PC-3 (cell line): ENCODE results near the gene SAP30. TPM values are rescaled to one million over a fixed set of nuclear protein-coding genes. Genes with fewer than 3 reads are reported as not detected.

ENCODE experiments used
- ATAC-seq: fragments of 200-7000 bp; cut with Tn5 transposase; 2 replicates; pipeline ENCODE4 v1.9.1; 2020; ENCODE audit warnings: mild to moderate bottlenecking, moderate library complexity
- BruUV-seq: library from RNA; stranded (reverse); fragments of 400-500 nt; replicated peaks from 2 replicates; lab custom pipeline; 2021; lab: Mats Ljungman, UMichigan
- CTCF ChIA-PET: fragments of 300-600 bp; sonication (Branson Sonifier 250); formaldehyde crosslinking; loops from one replicate; lab custom pipeline; 2022; ENCODE audit warnings: antibody characterized with exemption; lab: Charles Lee
- POLR2A ChIA-PET: fragments of 300-600 bp; sonication (Branson Sonifier 250); formaldehyde crosslinking; loops from one replicate; lab custom pipeline; 2022; ENCODE audit warnings: antibody characterized with exemption; ENCODE audit not compliant: unreplicated experiment; lab: Charles Lee
- DNase-seq: peaks from one replicate; pipeline ENCODE4 v3.0.0-alpha.2; 2015
- H2AFZ ChIP-seq: fragments of 300-600 bp; sonication (generic); 2 replicates; pipeline ENCODE4 v1.6.0; 2016; ENCODE audit warnings: antibody characterized with exemption, low read length
- H3F3A ChIP-seq: fragments of 300-600 bp; sonication (generic); one replicate; pipeline ENCODE4 v1.6.0; 2017; ENCODE audit warnings: antibody characterized with exemption, low read length, control low read depth, mild to moderate bottlenecking; ENCODE audit not compliant: unreplicated experiment
- H3K27ac ChIP-seq: fragments of 300-600 bp; sonication (generic); 2 replicates; pipeline ENCODE4 v1.5.1; 2016; ENCODE audit warnings: mild to moderate bottlenecking, low read length
- H3K27me3 ChIP-seq: fragments of 300-600 bp; sonication (generic); 2 replicates; pipeline ENCODE4 v1.6.1; 2016; ENCODE audit warnings: low read length, mixed read lengths
- H3K36me3 ChIP-seq: fragments of 300-600 bp; sonication (generic); 2 replicates; pipeline ENCODE4 v1.6.1; 2016; ENCODE audit warnings: low read depth, mixed run types, low read length, mixed read lengths
- H3K4me1 ChIP-seq: fragments of 300-600 bp; sonication (generic); 2 replicates; pipeline ENCODE4 v1.5.1; 2016; ENCODE audit warnings: low read length; ENCODE audit not compliant: insufficient read depth
- H3K4me2 ChIP-seq: fragments of 300-600 bp; sonication (generic); 2 replicates; pipeline ENCODE4 v1.6.0; 2016; ENCODE audit warnings: low read length
- H3K4me3 ChIP-seq: fragments of 300-600 bp; sonication (generic); 2 replicates; pipeline ENCODE4 v1.5.1; 2016; ENCODE audit warnings: mild to moderate bottlenecking, low read length, mixed read lengths
- H3K79me2 ChIP-seq: fragments of 300-600 bp; sonication (generic); 2 replicates; pipeline ENCODE4 v1.6.1; 2017; ENCODE audit warnings: low read length, mixed read lengths
- H3K9ac ChIP-seq: fragments of 300-600 bp; sonication (generic); 2 replicates; pipeline ENCODE4 v1.6.0; 2016; ENCODE audit warnings: mild to moderate bottlenecking, low read length
- H3K9me2 ChIP-seq: fragments of 300-600 bp; sonication (generic); replicated peaks from 2 replicates; pipeline ENCODE4 v1.6.1; 2016; ENCODE audit warnings: mixed run types, low read length, mixed read lengths
- H3K9me3 ChIP-seq: fragments of 300-600 bp; sonication (generic); 2 replicates; pipeline ENCODE4 v1.6.1; 2016; ENCODE audit warnings: low read length, mixed read lengths
- H4K20me1 ChIP-seq: fragments of 300-600 bp; sonication (generic); 2 replicates; pipeline ENCODE4 v1.6.1; 2016; ENCODE audit warnings: low read length, mixed read lengths
- CTCF ChIP-seq: fragments of 300-600 bp; sonication (generic); conservative IDR thresholded peaks from 2 replicates; pipeline ENCODE4 v1.5.1; 2017; ENCODE audit warnings: antibody characterized with exemption, low read depth, mild to moderate bottlenecking, low read length
- EZH2 ChIP-seq: fragments of 300-600 bp; sonication (generic); IDR thresholded peaks from one replicate; pipeline ENCODE4 v1.6.1; 2017; ENCODE audit warnings: antibody characterized with exemption, mild to moderate bottlenecking, low read length; ENCODE audit not compliant: unreplicated experiment
- EZH2phosphoT487 ChIP-seq: fragments of 300-600 bp; sonication (generic); IDR thresholded peaks from 2 replicates; pipeline ENCODE4 v1.6.1; 2018; ENCODE audit warnings: mild to moderate bottlenecking, antibody characterized with exemption, low read length, borderline replicate concordance
- intact Hi-C: fragments of 100-400 bp; cut with micrococcal nuclease; formaldehyde crosslinking; loops from 2 replicates; pipeline ENCODE4 v1.9.0; 2023
- total RNA-seq: library from RNA; depleted of rRNA; stranded (reverse); fragments of >200 nt; gene quantifications from 2 replicates; pipeline ENCODE4 v1.2.3, GENCODE V29; 2014

The SAP30 gene
- total RNA-seq, 1 experiment from 2014 or later: 38.8 TPM

GRCh38 chr4:173391701-173392100 lies 20.9 kb downstream of the SAP30 start:
- Histone ChIP-seq H3K9ac (no peak overlapping the region), H4K20me1 (no peaks in the 10 kb centered on the region), H3K9me3 (no peaks in the 10 kb centered on the region), H3K27me3 (no peaks in the 10 kb centered on the region), H3K9me2 (no peaks in the 10 kb centered on the region), H3K79me2 (no peaks in the 10 kb centered on the region), H3K4me3 (no peak overlapping the region), H3K4me1 (peaks cover under 1% of the 10 kb centered on the region; the same call in 1 of the 2 replicates), H3K4me2 (no peak overlapping the region), H3K27ac (no peak overlapping the region), H3K36me3 (no peaks in the 10 kb centered on the region), H2AFZ (no peak overlapping the region), H3F3A (no peaks in the 10 kb centered on the region)
- POLR2A ChIA-PET: no interaction called here
- intact Hi-C loops: no loop called here
- CTCF ChIA-PET: no interaction called here
- TF ChIP-seq EZH2phosphoT487 (no peak), EZH2 (no peak), CTCF (no peak)
- DNase-seq (no peak), ATAC-seq (no peak)
- BruUV-seq: no TSS peak

GRCh38 chr4:173397604-173398003 lies 26.9 kb downstream of the SAP30 start:
- DNase-seq (no peak), ATAC-seq (no peak)
- Histone ChIP-seq H3K9ac (no peak overlapping the region), H3K27me3 (no peaks in the 10 kb centered on the region), H3K4me2 (no peak overlapping the region), H3F3A (no peaks in the 10 kb centered on the region), H3K4me3 (no peak overlapping the region), H3K79me2 (no peaks in the 10 kb centered on the region), H3K4me1 (no peaks in the 10 kb centered on the region), H3K9me3 (no peaks in the 10 kb centered on the region), H3K9me2 (no peaks in the 10 kb centered on the region), H4K20me1 (no peaks in the 10 kb centered on the region), H3K36me3 (no peaks in the 10 kb centered on the region), H3K27ac (no peak overlapping the region), H2AFZ (no peak overlapping the region)
- ChIA-PET POLR2A (no interaction called here), CTCF (no interaction called here)
- TF ChIP-seq CTCF: no peak
- no peak for TF ChIP-seq EZH2
- no peak for TF ChIP-seq EZH2phosphoT487
- BruUV-seq: no TSS peak
- intact Hi-C loops: no loop called here

- TF ChIP-seq EZH2phosphoT487 (no peak), EZH2 (no peak), CTCF (no peak)
- H3K79me2 ChIP-seq: no peaks in the 10 kb centered on the region
- no peaks in the 10 kb centered on the region for H3F3A ChIP-seq
- CTCF ChIA-PET: no interaction called here
- no peaks in the 10 kb centered on the region for H4K20me1 ChIP-seq
- no peaks in the 10 kb centered on the region for H3K4me1 ChIP-seq
- POLR2A ChIA-PET: no interaction called here
- DNase-seq: no peak
- H3K27ac ChIP-seq: no peak overlapping the region
- no peaks in the 10 kb centered on the region for H3K27me3 ChIP-seq
- no peak overlapping the region for H2AFZ ChIP-seq
- BruUV-seq: no TSS peak
- intact Hi-C loops: no loop called here
- no peak overlapping the region for H3K4me2 ChIP-seq
- H3K9me2 ChIP-seq: no peaks in the 10 kb centered on the region
- H3K4me3 ChIP-seq: no peak overlapping the region
- no peaks in the 10 kb centered on the region for H3K9me3 ChIP-seq
- no peak for ATAC-seq
- no peaks in the 10 kb centered on the region for H3K36me3 ChIP-seq
- H3K9ac ChIP-seq: no peak overlapping the region
These were observed 27.5 kb downstream of the SAP30 start for GRCh38 chr4:173398220-173398619.
